Endothelial cell of umbilical vein (primary cell): ENCODE data around the gene NEK2.
"Not testable (repeated sequence)": the region's sequence is repeated elsewhere in the genome, so short reads cannot be mapped to it uniquely, and the experiment has no call there.

Source experiments
- EZH2 ChIP-seq: IDR thresholded peaks from 2 replicates; pipeline ENCODE4 v1.6.1; 2012; ENCODE audit warnings: borderline replicate concordance, low read depth, mild to moderate bottlenecking, moderate library complexity, low read length, inconsistent platforms; ENCODE audit not compliant: severe bottlenecking
- FOS ChIP-seq: IDR thresholded peaks from 2 replicates; pipeline ENCODE4 v1.6.1; 2011; ENCODE audit warnings: mild to moderate bottlenecking, low read length, moderate library complexity, borderline replicate concordance; ENCODE audit not compliant: insufficient read depth
- POLR2A ChIP-seq: IDR thresholded peaks from 2 replicates; pipeline ENCODE4 v1.6.1; 2012; ENCODE audit warnings: low read depth, mild to moderate bottlenecking, control low read depth, low read length
- POLR2AphosphoS5 ChIP-seq: IDR thresholded peaks from 2 replicates; pipeline ENCODE4 v1.6.1; 2012; ENCODE audit warnings: low read depth, mild to moderate bottlenecking, control low read depth, low read length, moderate library complexity; ENCODE audit not compliant: insufficient read depth
- TF ChIP-seq, protein P1 (sequence below), 2 donors: IDR thresholded peaks; 1 replicate in 1 of 2; 2 replicates in 1 of 2; pipeline ENCODE4 v1.5.1; 2011; ENCODE audit warnings: low read length in 2 of 2, mild to moderate bottlenecking in 2 of 2, moderate library complexity in 2 of 2, control low read depth in 1 of 2, inconsistent platforms in 1 of 2, low read depth in 1 of 2; ENCODE audit not compliant: insufficient read depth in 1 of 2; ENCODE audit errors: extremely low read depth in 1 of 2
- TF ChIP-seq, protein P2 (sequence below): IDR thresholded peaks from 2 replicates; pipeline ENCODE4 v1.6.1; 2011; ENCODE audit not compliant: insufficient read depth, insufficient read length

DNA sequence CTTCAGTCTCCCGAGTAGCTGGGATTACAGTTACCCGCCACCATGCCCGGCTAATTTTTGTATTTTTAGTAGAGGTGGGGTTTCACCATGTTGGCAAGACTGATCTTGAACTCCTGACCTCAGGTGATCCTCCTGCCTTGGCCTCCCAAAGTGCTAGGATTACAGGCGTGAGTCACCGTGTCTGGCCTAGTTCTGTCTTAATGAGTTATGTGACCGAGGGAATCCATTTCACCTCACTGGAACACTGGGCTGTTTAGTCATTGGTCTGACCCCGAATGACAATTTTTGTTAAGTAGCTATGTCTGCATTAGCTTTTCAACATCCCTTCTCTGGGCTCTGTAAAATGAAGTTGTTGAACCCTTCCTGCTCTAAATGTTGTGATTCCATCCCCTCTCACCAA is 6.8 kb upstream of the NEK2 start:
- TF ChIP-seq POLR2A, POLR2AphosphoS5, EZH2, FOS: not testable (repeated sequence)
- TF ChIP-seq, protein P1, sequence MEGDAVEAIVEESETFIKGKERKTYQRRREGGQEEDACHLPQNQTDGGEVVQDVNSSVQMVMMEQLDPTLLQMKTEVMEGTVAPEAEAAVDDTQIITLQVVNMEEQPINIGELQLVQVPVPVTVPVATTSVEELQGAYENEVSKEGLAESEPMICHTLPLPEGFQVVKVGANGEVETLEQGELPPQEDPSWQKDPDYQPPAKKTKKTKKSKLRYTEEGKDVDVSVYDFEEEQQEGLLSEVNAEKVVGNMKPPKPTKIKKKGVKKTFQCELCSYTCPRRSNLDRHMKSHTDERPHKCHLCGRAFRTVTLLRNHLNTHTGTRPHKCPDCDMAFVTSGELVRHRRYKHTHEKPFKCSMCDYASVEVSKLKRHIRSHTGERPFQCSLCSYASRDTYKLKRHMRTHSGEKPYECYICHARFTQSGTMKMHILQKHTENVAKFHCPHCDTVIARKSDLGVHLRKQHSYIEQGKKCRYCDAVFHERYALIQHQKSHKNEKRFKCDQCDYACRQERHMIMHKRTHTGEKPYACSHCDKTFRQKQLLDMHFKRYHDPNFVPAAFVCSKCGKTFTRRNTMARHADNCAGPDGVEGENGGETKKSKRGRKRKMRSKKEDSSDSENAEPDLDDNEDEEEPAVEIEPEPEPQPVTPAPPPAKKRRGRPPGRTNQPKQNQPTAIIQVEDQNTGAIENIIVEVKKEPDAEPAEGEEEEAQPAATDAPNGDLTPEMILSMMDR (IDR thresholded peaks at IDR 0.05; ENCODE audit: extremely low read depth in 1 of 2, insufficient read depth in 1 of 2, low read depth in 1 of 2, low read length in 2 of 2), result not testable (repeated sequence)
- TF ChIP-seq, protein P2, sequence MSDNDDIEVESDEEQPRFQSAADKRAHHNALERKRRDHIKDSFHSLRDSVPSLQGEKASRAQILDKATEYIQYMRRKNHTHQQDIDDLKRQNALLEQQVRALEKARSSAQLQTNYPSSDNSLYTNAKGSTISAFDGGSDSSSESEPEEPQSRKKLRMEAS, result not testable (repeated sequence)
